ENCODE measurements around the gene TP53RK. TPM values are rescaled to one million over a fixed set of nuclear protein-coding genes. Genes with fewer than 3 reads are reported as not detected.

TP53RK gene
- total and polyA plus RNA-seq, 2 of the 13 experiments (the other 11 are each of a cell fraction or from before 2014, with no cell fraction given): 12.9 to 25.5 TPM

DNA sequence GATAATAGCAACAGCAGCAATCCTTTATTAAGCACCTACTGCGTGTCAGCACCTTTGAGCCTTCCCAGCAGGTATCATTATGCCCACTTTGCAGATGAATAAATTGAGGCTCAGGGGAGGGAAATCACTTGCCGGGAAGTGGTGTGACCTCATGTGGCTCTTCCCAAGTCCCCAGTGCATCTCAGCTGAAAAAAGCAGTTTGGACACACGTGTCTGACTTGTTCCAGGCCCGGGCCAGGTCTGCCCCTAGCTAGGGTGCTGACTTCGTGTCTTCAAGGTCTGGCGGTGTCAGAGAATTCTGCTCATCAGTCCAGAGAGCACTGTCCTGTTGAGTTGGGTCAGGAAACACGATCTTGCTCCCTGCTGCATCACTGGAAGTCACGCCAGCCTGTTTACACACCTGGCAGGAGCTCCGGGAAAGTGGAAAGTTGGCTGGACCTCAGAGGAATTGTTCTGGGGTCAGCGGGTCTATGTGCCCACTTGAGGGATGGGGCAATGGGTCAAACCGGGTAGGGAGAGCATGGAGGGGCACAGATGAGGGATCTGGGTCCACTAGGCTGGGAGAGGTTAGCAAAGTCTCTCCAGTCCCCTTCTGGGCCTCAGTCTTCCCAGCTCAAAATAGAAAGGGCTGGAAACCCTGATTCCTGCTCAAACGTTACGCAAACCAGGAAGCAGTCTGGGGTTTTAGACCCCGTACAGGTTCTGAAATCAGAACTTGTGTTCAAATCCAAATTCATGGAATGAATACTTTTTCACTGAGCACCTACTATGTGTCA lies 48.5 kb downstream of the TP53RK start (continued):
- TF ChIP-seq ZNF660 (CRISPR knock-in tag; IDR thresholded peaks at IDR 0.05; ENCODE audit: borderline replicate concordance, low read depth): no peak
- TF ChIP-seq MBNL3 (CRISPR knock-in tag; conservative IDR thresholded peaks at IDR 0.05): no peak
- peak; percentile 94 for TF ChIP-seq FOXO1 (CRISPR knock-in tag; IDR thresholded peaks at IDR 0.05)
- peak; percentile 72; the same call in 1 of the 2 replicates for TF ChIP-seq FOXK1 (CRISPR knock-in tag; IDR thresholded peaks at IDR 0.05; ENCODE audit: borderline replicate concordance, low read depth)
- TF ChIP-seq ZNF512B (CRISPR knock-in tag; IDR thresholded peaks at IDR 0.05; ENCODE audit: borderline replicate concordance): 0 out of 2 replicates have a peak, but pooled peaks have one; percentile 34
- no peak for TF ChIP-seq POLR2AphosphoS2 (IDR thresholded peaks at IDR 0.05; ENCODE audit: low read depth, low read length)
- peak; percentile 53; the same call in 1 of the 2 replicates for TF ChIP-seq ZBTB49 (CRISPR knock-in tag; IDR thresholded peaks at IDR 0.05; ENCODE audit: borderline replicate concordance)
- TF ChIP-seq ADNP (CRISPR knock-in tag; IDR thresholded peaks at IDR 0.05): peak; percentile 88
- TF ChIP-seq PCBP1 (IDR thresholded peaks at IDR 0.05; ENCODE audit: borderline replicate concordance, low read depth, low read length): no peak
- 0 out of 2 replicates have a peak, but pooled peaks have one; percentile 63 for TF ChIP-seq HES4 (CRISPR knock-in tag; IDR thresholded peaks at IDR 0.05; ENCODE audit: borderline replicate concordance)
- no peak for TF ChIP-seq ZNF552 (CRISPR knock-in tag; IDR thresholded peaks at IDR 0.05; ENCODE audit: borderline replicate concordance)
- TF ChIP-seq EEA1 (CRISPR knock-in tag; IDR thresholded peaks at IDR 0.05; ENCODE audit: borderline replicate concordance): no peak
- TF ChIP-seq ZSCAN30 (CRISPR knock-in tag; IDR thresholded peaks at IDR 0.05): no peak
- TF ChIP-seq GATAD2A (CRISPR knock-in tag; IDR thresholded peaks at IDR 0.05): peak; percentile 93
- TF ChIP-seq NFYB (CRISPR knock-in tag; IDR thresholded peaks at IDR 0.05): no peak
- TF ChIP-seq ZNF556 (CRISPR knock-in tag; IDR thresholded peaks at IDR 0.05; ENCODE audit: borderline replicate concordance): 0 out of 2 replicates have a peak, but pooled peaks have one; percentile 55
- 0 out of 2 replicates have a peak, but pooled peaks have one; percentile 53 for TF ChIP-seq JUN (CRISPR knock-in tag; IDR thresholded peaks at IDR 0.05)
- no peak; the same call in 1 of the 2 replicates for TF ChIP-seq YEATS2 (CRISPR knock-in tag; IDR thresholded peaks at IDR 0.05; ENCODE audit: borderline replicate concordance)
- peak; percentile 87 for TF ChIP-seq TBX2 (CRISPR knock-in tag; IDR thresholded peaks at IDR 0.05; ENCODE audit: borderline replicate concordance)
- TF ChIP-seq, protein P1, sequence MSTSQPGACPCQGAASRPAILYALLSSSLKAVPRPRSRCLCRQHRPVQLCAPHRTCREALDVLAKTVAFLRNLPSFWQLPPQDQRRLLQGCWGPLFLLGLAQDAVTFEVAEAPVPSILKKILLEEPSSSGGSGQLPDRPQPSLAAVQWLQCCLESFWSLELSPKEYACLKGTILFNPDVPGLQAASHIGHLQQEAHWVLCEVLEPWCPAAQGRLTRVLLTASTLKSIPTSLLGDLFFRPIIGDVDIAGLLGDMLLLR (CRISPR knock-in tag; IDR thresholded peaks at IDR 0.05): no peak
- TF ChIP-seq KLF6 (CRISPR knock-in tag; IDR thresholded peaks at IDR 0.05): no peak
- no peak; the same call in 1 of the 2 replicates for TF ChIP-seq ZNF343 (CRISPR knock-in tag; IDR thresholded peaks at IDR 0.05)
- TF ChIP-seq ZSCAN22 (CRISPR knock-in tag; IDR thresholded peaks at IDR 0.05): no peak

All from HepG2 (cell line).